ENCODE data around the gene NBAS. TPM values are rescaled to one million over a fixed set of nuclear protein-coding genes. Genes with fewer than 3 reads are reported as not detected.

Gene NBAS
- total RNA-seq, 2 experiments from 2014 or later: 24.3 to 25.5 TPM

DNA sequence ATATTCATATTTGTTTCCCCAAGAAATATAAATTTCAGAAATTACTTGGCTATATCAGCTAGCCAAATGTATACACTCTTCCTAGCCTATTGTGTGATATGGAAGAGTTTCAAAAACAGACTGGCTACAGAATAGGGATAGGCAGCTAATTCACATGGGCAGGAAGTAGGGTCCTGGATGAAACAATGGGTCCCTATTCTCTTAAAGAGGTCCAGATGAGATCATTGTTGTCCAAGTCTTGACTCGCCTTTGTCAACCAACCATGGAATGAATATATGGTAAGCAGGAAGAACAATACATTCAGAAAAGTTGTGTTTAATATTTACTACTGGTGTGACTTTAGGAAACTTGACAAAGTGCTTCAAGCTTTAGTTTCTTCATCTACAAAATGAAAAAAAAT is 319.9 kb downstream of the NBAS start:
- ATAC-seq (ENCODE audit: poor library complexity) (no peak), DNase-seq (no peak)
- TF ChIP-seq CTCF (IDR thresholded peaks at IDR 0.05): no peak
- intact Hi-C loops (cut with DNase I, micrococcal nuclease): no loop called here
- Mint-ChIP-seq H3K4me3 (no peak overlapping the region), H3K27ac (no peak overlapping the region), H3K4me1 (ENCODE audit: low read depth) (peaks cover 13% of the 10 kb centered on the region), H3K36me3 (ENCODE audit: low read depth) (peaks cover 33% of the 10 kb centered on the region), H3K9me3 (no peaks in the 10 kb centered on the region), H3K27me3 (no peaks in the 10 kb centered on the region)
- ChIA-PET CTCF (no interaction called here), POLR2A (no interaction called here)
- Histone ChIP-seq H3K9me3 (ENCODE audit: control insufficient read depth in 1 of 2, insufficient read depth in 1 of 2, low read length in 2 of 2) (no peaks in the 10 kb centered on the region), H3K4me3 (ENCODE audit: low read length) (no peak overlapping the region), H3K27me3 (ENCODE audit: control insufficient read depth in 1 of 2, insufficient read depth in 2 of 2, low read length in 2 of 2) (no peaks in the 10 kb centered on the region), H3K36me3 (ENCODE audit: insufficient read depth, low read length) (peaks cover 9% of the 10 kb centered on the region), H3K4me1 (ENCODE audit: insufficient read depth, low read length) (no peaks in the 10 kb centered on the region), H3K27ac (ENCODE audit: low read depth in 1 of 2, low read length in 2 of 2) (no peak overlapping the region)

DNA sequence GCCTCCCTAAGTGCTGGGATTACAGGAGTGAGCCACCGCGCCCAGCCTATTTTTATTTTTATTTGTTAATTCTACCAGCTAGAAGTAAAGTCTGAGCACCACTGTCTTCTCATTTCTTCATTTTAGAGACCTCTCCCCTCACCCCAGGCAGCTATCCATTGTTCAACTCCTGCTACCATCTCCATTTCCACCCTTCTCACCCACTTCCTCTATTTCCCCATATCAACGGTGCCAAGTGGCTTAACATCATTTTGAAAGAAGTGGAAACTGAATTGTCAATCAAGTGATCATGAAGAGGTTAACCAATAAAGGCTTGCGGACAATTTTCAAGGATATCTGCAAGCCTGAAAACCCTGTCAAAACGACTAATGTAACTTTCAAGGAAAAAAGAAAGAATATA is 323.1 kb downstream of the NBAS start:
- Mint-ChIP-seq H3K4me1 (ENCODE audit: low read depth) (peaks cover 5% of the 10 kb centered on the region), H3K9me3 (no peaks in the 10 kb centered on the region), H3K27me3 (no peaks in the 10 kb centered on the region), H3K4me3 (no peak overlapping the region), H3K27ac (no peak overlapping the region), H3K36me3 (ENCODE audit: low read depth) (peaks cover 42% of the 10 kb centered on the region)
- ATAC-seq (ENCODE audit: poor library complexity) (no peak), DNase-seq (no peak)
- POLR2A ChIA-PET: no interaction called here
- no peaks in the 10 kb centered on the region for H3K9me3 ChIP-seq (ENCODE audit: control insufficient read depth in 1 of 2, insufficient read depth in 1 of 2, low read length in 2 of 2)
- intact Hi-C loops (cut with DNase I, micrococcal nuclease): no loop called here
- H3K36me3 ChIP-seq (ENCODE audit: insufficient read depth, low read length): peaks cover 23% of the 10 kb centered on the region
- no peak overlapping the region for H3K4me3 ChIP-seq (ENCODE audit: low read length)
- H3K27ac ChIP-seq (ENCODE audit: low read depth in 1 of 2, low read length in 2 of 2): no peak overlapping the region
- no peaks in the 10 kb centered on the region for H3K4me1 ChIP-seq (ENCODE audit: insufficient read depth, low read length)
- CTCF ChIA-PET: interaction anchor here (0.6 kb wide), 1 partner anchor 207 kb away, joined by 3 read pairs; no protein-coding TSS in a partner anchor
- no peak for TF ChIP-seq CTCF (IDR thresholded peaks at IDR 0.05)
- no peaks in the 10 kb centered on the region for H3K27me3 ChIP-seq (ENCODE audit: control insufficient read depth in 1 of 2, insufficient read depth in 2 of 2, low read length in 2 of 2)

GRCh38 chr2:15230599-15231192 is 330.4 kb downstream of the NBAS start:
- ATAC-seq (ENCODE audit: poor library complexity): no peak

More at GRCh38 chr2:15230599-15231192, 330.4 kb downstream of the NBAS start:
- Histone ChIP-seq H3K27me3 (ENCODE audit: control insufficient read depth in 1 of 2, insufficient read depth in 2 of 2, low read length in 2 of 2) (no peaks in the 10 kb centered on the region), H3K9me3 (ENCODE audit: control insufficient read depth in 1 of 2, insufficient read depth in 1 of 2, low read length in 2 of 2) (no peaks in the 10 kb centered on the region), H3K27ac (ENCODE audit: low read depth in 1 of 2, low read length in 2 of 2) (no peak overlapping the region), H3K36me3 (ENCODE audit: insufficient read depth, low read length) (peaks cover 29% of the 10 kb centered on the region), H3K4me3 (ENCODE audit: low read length) (no peak overlapping the region), H3K4me1 (ENCODE audit: insufficient read depth, low read length) (no peaks in the 10 kb centered on the region)
- no peak for DNase-seq
- Mint-ChIP-seq H3K4me3 (no peak overlapping the region), H3K27me3 (no peaks in the 10 kb centered on the region), H3K9me3 (no peaks in the 10 kb centered on the region), H3K4me1 (ENCODE audit: low read depth) (no peaks in the 10 kb centered on the region), H3K36me3 (ENCODE audit: low read depth) (peaks cover 90% of the 10 kb centered on the region), H3K27ac (no peak overlapping the region)
- ChIA-PET POLR2A (no interaction called here), CTCF (no interaction called here)
- intact Hi-C loops (cut with DNase I, micrococcal nuclease): no loop called here
- no peak for TF ChIP-seq CTCF (IDR thresholded peaks at IDR 0.05)

Data from CD4-positive, alpha-beta T cell (primary cell).